ENCODE measurements around the gene KIR2DL1.
"Not testable (repeated sequence)": the region's sequence is repeated elsewhere in the genome, so short reads cannot be mapped to it uniquely, and the experiment has no call there.

KIR2DL1 gene

DNA sequence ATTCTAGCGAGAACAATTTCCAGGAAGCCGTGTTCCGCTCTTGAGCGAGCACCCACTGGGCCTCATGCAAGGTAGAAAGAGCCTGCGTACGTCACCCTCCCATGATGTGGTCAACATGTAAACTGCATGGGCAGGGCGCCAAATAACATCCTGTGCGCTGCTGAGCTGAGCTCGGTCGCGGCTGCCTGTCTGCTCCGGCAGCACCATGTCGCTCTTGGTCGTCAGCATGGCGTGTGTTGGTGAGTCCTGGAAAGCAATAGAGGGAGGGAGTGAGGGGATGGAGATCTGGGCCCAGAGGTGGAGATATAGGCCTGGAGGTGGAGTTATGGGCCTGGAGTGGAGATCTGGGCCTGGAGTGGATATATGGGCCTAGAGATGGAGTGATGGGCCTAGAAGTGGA, at the start of gene KIR2DL1:
Gene KIR2DL1 (plus strand): TSS at position 148 of the 400 bp plus-strand sequence. CDS start 58 bp downstream, at position 206.
- not testable (repeated sequence) for DNase-seq (ENCODE audit: low read depth in 2 of 2)

DNA sequence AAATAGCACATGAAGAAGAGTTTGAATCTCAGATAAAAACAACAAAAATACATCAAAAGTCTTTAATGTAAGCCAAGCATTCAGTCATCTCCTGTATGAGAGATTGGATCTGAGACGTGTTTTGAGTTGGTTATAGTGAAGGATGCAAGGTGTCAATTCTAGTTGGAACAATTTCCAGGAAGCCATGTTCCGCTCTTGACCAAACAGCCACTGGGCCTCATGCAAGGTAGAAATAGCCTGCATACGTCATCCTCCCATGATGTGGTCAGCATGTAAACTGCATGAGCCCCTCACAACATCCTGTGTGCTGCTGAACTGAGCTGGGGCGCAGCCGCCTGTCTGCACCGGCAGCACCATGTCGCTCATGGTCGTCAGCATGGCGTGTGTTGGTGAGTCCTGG, 45.5 kb upstream of the KIR2DL1 start, which contains the start of gene KIR3DL3:
Gene KIR3DL3 (plus strand): TSS at position 301 of the 400 bp plus-strand sequence. CDS start 55 bp downstream, at position 356.
- no peak for DNase-seq (ENCODE audit: low read depth in 2 of 2)

DNA sequence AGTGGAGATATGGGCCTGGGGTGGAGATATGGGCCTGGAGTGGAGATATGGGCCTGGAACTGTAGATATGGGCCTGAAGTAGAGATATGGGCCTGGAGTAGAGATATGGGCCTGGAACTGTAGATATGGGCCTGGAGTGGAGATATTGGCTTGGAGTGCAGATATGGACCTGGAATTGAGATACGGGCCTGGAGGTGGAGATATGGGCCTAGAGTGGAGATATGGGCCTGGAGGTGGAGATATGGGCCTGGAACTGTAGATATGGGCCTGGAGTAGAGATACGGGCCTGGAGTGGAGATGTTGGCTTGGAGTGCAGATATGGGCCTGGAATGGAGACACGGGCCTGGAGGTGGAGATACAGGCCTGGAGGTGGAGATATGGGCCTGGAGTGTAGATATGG, 44.9 kb upstream of the KIR2DL1 start:
- no peak for DNase-seq (ENCODE audit: low read depth in 2 of 2)

DNA sequence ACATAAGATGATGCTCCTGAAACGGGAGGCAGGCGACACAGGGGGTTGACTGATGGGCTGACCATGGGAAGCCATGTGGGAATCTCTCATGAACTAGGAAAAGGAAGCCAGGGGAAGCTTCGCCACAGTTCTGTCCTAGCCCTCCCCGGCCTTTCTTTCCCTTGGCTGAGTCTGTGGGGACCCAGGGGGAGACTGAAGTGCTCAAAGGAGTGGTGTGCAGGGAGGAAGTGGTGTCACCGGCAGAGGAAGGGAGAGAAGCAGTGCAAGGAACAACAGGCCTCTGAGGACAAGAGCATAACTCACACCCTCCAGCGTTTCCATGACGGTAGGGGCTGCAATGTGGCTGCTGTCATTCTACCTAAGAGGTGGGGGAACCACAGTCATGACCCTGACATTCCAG, 44.3 kb upstream of the KIR2DL1 start:
- DNase-seq (ENCODE audit: low read depth in 2 of 2) = no peak

DNA sequence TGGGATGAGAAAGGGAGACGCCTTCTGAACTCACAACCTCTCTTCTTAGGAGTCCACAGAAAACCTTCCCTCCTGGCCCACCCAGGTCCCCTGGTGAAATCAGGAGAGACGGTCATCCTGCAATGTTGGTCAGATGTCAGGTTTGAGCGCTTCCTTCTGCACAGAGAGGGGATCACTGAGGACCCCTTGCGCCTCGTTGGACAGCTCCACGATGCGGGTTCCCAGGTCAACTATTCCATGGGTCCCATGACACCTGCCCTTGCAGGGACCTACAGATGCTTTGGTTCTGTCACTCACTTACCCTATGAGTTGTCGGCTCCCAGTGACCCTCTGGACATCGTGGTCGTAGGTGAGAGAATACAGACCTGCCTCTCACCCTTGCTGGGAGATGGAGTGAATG, 42.0 kb upstream of the KIR2DL1 start:
- DNase-seq (ENCODE audit: low read depth in 2 of 2) = no peak

DNA sequence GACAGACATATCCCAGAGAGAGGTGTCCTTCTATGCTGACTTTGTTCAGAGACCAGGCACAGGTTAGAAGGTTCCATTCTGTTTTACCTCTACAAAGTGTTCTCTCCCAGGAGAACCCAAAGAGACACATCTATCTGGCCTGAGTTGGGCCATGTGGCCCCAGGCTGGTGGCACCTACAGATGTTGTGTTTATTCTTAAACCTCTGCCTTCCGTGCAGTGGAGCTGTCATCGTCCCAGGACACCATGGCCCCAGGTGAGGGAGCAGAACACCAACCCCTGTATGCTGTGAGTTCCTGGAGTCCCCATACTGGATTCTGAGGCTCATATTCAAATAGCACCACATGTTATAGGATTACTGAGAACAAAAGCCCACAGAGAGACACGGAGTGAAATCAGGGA, 41.4 kb upstream of the KIR2DL1 start:
- no peak for DNase-seq (ENCODE audit: low read depth in 2 of 2)

DNA sequence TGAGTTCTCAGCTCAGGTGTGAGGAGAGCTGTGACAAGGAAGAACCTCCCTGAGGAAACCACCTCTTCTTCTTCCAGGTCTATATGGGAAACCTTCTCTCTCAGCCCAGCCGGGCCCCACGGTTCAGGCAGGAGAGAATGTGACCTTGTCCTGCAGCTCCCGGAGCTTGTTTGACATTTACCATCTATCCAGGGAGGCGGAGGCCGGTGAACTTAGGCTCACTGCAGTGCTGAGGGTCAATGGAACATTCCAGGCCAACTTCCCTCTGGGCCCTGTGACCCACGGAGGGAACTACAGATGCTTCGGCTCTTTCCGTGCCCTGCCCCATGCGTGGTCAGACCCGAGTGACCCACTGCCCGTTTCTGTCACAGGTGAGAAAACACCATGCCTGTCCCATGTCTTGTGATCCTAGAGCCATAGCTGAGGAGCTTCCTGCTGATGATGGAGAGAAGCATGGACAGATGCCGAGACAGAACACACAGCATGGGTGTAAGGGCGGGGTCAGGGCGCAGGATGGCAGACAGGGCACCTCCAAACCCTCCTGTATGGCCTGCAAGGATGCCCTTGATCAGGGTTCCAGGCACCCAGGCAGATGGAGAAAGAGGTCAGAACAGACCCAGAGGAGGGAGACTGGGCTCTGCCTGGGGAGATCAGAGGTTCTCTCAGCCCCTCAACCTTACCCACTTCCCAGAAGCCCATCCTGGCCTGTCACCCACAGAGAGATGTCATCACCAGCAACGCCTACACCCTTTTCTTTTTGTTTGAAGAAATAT, 40.0 kb upstream of the KIR2DL1 start:
- no peak for DNase-seq (ENCODE audit: low read depth in 2 of 2)

DNA sequence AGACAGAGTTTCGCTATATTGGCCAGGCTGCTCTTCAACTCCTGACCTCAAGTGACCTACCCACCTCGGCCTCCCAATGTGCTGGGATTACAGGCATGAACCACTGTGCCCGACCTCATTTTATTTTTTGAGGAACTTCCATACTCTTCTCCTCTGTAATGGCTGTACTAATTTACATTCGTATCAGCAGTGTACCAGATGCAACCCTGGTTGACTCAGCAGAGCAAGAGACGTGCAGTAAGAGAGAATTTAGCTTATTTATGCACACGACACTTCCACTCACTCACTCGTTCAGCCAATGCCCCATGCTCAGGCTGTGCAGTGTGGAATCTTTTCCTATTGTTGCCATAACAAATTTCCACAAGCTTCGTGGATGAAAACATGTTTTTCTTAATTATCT, 38.4 kb upstream of the KIR2DL1 start:
- no peak for DNase-seq (ENCODE audit: low read depth in 2 of 2)

DNA sequence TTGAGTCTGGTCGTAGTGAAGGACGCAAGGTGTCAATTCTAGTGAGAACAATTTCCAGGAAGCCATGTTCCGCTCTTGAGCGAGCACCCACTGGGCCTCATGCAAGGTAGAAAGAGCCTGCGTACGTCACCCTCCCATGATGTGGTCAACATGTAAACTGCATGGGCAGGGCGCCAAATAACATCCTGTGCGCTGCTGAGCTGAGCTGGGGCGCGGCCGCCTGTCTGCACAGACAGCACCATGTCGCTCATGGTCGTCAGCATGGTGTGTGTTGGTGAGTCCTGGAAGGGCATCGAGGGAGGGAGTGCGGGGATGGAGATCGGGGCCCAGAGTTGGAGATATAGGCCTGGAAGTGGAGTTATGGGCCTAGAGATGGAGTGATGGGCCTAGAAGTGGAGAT, 31.3 kb upstream of the KIR2DL1 start, which contains the start of gene KIR2DL3:
Gene KIR2DL3 (plus strand): TSS at position 208 of the 400 bp plus-strand sequence. CDS start 33 bp downstream, at position 241.
- DNase-seq (ENCODE audit: low read depth in 2 of 2) = not testable (repeated sequence)

DNA sequence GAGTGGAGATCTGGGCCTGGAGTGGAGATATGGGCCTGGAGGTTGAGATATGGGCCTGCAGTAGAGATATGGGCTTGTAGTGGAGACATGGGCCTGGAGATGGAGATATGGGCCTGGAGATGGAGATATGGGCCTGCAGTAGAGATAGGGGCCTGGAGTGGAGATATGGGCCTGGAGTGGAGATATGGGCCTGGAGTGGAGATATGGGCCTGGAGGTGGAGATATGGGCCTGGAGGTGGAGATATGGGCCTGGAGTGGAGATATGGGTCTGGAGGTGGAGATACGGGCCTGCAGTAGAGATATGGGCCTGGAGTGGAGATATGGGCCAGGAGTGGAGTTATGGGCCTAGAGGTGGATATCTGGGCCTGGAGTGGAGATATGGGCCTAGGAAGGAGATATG, 30.9 kb upstream of the KIR2DL1 start:
- DNase-seq (ENCODE audit: low read depth in 2 of 2) = no peak

DNA sequence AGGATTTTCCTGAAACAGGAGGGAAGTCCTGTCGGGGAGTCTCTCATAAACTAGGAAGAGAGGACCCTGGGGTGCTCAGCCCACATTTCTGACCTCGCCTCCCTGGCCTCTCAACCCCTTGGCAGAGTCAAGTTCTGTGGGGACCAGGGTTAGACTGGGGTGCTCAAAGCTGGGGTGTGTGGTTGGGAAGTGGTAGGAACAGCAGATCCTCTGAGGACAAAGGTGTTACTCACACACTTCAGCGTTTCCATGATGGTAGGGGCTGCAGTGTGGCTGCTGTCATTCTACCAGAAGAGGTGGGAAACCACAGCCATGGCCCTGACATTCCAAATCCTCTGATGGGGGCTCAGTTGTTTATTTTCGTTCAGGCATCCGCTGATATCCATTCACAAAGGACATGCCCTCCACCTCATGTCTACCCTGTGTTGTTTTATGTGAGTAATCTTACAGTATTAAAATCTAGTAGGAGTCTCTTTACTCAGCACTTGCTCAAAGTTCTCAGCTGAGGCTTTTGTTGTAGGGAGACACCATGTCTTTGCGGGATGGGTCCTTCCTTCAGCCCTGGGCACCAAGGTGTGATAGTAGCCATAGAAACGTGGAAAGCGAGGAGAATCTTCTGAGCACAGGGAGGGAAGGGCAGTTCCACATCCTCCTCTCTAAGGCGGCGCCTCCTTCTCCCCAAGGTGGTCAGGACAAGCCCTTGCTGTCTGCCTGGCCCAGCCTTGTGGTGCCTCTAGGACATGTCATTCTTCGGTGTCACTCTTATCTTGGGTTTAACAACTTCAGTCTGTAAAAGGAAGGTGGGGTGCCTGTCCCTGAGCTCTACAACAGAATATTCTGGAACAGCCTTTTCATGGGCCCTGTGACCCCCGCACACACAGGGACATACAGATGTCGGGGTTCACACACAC, 29.8 kb upstream of the KIR2DL1 start:
- DNase-seq (ENCODE audit: low read depth in 2 of 2) = no peak

DNA sequence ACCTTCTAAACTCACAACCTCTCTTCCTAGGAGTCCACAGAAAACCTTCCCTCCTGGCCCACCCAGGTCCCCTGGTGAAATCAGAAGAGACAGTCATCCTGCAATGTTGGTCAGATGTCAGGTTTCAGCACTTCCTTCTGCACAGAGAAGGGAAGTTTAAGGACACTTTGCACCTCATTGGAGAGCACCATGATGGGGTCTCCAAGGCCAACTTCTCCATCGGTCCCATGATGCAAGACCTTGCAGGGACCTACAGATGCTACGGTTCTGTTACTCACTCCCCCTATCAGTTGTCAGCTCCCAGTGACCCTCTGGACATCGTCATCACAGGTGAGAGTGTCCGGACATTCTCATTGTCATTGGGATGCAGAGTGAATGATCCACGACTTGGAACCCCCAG, 27.6 kb upstream of the KIR2DL1 start:
- DNase-seq (ENCODE audit: low read depth in 2 of 2) = not testable (repeated sequence)

DNA sequence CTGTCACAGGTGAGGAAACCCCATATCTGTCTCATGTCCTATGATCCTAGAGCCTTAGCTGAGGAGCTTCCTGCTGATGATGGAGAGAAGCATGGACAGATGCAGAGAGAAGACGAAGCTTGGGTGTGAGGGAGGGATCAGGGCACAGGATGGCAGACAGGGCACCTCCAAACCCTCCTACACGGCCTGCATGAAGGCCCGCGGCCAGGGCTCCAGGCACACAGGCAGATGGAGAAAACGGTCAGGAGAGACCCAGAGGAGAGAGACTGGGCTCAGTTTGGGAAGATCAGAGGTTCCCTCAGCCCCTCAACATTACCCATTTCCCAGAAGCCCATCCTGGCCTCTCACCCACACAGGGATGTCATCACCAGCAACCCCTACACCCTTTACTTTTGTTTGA, 25.5 kb upstream of the KIR2DL1 start:
- not testable (repeated sequence) for DNase-seq (ENCODE audit: low read depth in 2 of 2)

DNA sequence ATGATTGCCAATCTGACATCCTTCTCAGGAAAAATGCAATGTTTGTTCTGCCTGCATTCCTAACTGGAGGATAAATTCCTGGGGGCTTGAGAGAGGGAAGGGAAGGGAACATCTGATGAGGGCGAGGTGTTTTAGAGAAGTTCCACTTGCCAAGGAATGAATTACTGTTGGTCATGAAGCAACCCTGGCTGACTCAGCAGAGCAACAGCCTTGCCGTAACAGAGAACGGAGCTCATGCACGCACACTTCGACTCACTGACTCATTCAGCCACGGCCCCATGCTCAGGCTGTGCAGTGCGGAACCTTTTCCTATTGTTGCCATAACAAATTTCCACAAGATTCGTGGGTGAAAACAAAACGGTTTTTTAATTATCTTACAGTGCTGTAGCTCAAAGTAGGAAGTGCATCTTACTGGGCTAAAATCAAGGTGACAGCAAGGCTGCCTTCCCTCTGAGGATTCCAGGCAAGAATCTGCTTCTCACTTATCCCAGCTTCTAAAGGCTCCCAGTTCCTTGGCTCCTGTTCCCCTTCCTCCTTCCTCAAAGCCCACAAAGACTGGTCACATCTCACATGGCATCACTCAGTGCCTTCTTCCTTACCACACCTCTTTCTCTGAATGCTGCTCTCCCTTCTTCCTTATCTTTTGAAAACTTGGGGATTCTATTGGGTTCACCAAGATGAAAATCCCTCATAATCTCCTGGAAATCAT, 21.8 kb upstream of the KIR2DL1 start:
- DNase-seq (ENCODE audit: low read depth in 2 of 2) = not testable (repeated sequence)

DNA sequence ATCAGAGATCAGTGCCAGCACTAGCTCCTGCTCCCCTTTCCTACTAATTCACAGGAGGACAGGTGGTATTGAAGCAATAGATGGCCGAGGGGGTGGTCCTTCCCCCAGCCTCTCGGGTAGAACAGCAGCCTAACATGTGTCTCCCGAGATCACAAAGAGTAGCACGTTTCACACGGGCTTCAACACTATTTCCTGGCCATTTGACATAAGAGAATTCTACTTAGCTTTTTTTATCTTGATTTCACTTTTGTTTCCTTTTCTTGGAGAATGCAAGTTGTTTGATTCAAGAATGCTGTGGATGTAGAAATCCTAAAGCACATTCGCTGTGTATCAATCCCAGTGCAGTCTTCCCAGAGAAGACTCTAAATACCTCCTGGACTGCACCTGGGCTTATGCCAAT, 19.3 kb upstream of the KIR2DL1 start:
- not testable (repeated sequence) for DNase-seq (ENCODE audit: low read depth in 2 of 2)

DNA sequence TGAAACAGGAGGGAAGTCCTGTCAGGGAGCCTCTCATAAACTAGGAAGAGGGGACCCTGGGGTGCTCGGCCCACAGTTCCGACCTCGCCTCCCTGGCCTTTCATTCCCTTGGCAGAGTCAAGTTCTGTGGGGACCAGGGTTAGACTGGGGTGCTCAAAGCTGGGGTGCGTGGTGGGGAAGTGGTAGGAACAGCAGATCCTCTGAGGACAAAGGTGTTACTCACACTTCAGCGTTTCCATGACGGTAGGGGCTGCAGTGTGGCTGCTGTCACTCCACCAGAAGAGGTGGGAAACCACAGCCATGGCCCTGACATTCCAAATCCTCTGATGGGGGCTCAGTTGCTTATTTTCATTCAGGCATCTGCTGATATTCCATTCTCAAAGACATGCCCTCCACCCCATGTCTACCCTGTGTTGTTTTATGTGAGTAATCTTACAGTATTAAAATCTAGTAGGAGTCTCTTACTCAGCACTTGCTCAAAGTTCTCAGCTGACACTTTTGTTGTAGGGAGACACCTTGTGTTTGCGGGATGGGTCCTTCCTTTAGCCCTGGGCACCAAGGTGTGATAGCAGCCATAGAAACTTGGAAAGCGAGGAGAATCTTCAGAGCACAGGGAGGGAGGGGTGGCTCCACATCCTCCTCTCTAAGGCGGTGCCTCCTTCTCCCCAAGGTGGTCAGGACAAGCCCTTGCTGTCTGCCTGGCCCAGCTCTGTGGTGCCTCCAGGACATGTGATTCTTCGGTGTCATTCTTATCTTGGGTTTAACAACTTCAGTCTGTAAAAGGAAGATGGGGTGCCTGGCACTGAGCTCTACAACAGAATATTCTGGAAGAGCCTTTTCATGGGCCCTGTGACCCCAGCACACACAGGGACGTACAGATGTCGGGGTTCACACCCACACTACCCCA, 13.1 kb upstream of the KIR2DL1 start:
- DNase-seq (ENCODE audit: low read depth in 2 of 2) = not testable (repeated sequence)

DNA sequence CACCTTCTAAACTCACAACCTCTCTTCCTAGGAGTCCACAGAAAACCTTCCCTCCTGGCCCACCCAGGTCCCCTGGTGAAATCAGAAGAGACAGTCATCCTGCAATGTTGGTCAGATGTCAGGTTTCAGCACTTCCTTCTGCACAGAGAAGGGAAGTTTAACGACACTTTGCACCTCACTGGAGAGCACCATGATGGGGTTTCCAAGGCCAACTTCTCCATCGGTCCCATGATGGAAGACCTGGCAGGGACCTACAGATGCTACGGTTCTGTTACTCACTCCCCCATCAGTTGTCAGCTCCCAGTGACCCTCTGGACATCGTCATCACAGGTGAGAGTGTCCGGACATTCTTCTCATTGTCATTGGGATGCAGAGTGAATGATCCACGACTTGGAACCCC, 11.0 kb upstream of the KIR2DL1 start:
- not testable (repeated sequence) for DNase-seq (ENCODE audit: low read depth in 2 of 2)

DNA sequence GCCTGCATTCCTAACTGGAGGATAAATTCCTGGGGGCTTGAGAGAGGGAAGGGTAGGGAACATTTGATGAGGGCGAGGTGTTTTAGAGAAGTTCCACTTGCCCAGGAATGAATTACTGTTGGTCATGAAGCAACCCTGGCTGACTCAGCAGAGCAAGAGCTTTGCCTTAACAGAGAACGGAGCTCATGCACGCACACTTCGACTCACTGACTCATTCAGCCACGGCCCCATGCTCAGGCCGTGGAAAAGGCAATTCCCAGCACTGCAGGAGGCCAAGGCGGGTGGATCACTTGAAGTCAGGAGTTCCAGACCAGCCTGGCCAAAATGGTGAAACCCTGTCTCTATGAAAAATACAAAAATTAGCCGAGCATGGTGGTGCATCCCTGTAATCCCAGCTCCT, 5.4 kb upstream of the KIR2DL1 start:
- not testable (repeated sequence) for DNase-seq (ENCODE audit: low read depth in 2 of 2)

DNA sequence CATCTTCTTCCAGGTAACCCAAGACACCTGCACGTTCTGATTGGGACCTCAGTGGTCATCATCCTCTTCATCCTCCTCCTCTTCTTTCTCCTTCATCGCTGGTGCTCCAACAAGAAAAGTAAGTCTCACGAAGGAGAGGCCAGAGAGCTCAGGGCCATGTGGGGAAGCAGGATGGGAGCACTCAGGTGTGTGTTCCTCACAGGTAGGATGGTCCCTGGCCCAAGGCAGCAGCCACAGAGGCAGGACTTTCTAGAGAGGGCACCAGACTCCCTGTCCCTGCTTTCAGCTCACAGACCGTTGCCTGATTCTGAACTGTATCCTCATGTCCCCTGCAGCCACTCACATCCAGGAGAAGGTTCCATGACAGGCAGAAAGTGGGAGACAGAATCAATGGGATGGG, 3.1 kb upstream of the KIR2DL1 start:
- DNase-seq (ENCODE audit: low read depth in 2 of 2) = not testable (repeated sequence)

DNA sequence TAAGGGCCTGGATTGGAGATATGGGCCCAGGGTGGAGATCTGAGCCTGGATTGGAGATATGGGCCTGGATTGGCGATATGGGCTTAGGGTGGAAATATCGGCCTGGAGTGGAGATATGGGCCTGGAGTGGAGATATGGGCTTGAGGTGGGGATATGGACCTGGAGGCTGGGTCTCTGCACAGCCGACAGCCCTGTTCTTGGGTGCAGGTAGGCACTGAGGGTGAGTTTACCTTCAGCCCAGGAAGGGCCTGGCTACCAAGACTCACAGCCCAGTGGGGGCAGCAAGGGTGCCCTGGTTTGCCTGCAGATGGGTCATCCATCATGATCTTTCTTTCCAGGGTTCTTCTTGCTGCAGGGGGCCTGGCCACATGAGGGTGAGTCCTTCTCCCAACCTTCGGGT, 918 bp downstream of the KIR2DL1 start:
- DNase-seq (ENCODE audit: low read depth in 2 of 2) = not testable (repeated sequence)

All from fibroblast of skin of left quadriceps (primary cell).